GM12892 (cell line): ENCODE measurements around the gene SHC3.

ENCODE experiments used
- POLR2AphosphoS5 ChIP-seq: IDR thresholded peaks from 2 replicates; pipeline ENCODE4 v1.6.1; 2011; ENCODE audit warnings: low read depth, low read length, control low read depth
- TAF1 ChIP-seq: IDR thresholded peaks from 2 replicates; pipeline ENCODE4 v1.6.1; 2011; ENCODE audit warnings: low read depth, mild to moderate bottlenecking, control low read depth, low read length, borderline replicate concordance

GRCh38 chr9:89194421-89195130 is 16.0 kb upstream of the SHC3 start:
- TF ChIP-seq TAF1, result no peak
- no peak for TF ChIP-seq POLR2AphosphoS5
